IPS-18c (cell line): ENCODE measurements around the gene LIN7B.

ENCODE experiments used
- H3K4me3 ChIP-seq: 2 replicates; pipeline ENCODE4 v1.7.0; 2013; ENCODE audit warnings: low read depth, mild to moderate bottlenecking, low read length, moderate library complexity; ENCODE audit not compliant: insufficient read depth
- H3K9me3 ChIP-seq: one replicate; pipeline ENCODE4 v1.6.1; 2013; ENCODE audit warnings: mild to moderate bottlenecking, low read length, moderate library complexity; ENCODE audit not compliant: control insufficient read depth, insufficient read depth

LIN7B gene

GRCh38 chr19:49091391-49092038 lies 22.7 kb upstream of the LIN7B start:
- no peaks in the 10 kb centered on the region for H3K9me3 ChIP-seq
- H3K4me3 ChIP-seq: no peak overlapping the region

GRCh38 chr19:49092686-49093085 lies 21.5 kb upstream of the LIN7B start:
- no peak overlapping the region for H3K4me3 ChIP-seq
- no peaks in the 10 kb centered on the region for H3K9me3 ChIP-seq

DNA sequence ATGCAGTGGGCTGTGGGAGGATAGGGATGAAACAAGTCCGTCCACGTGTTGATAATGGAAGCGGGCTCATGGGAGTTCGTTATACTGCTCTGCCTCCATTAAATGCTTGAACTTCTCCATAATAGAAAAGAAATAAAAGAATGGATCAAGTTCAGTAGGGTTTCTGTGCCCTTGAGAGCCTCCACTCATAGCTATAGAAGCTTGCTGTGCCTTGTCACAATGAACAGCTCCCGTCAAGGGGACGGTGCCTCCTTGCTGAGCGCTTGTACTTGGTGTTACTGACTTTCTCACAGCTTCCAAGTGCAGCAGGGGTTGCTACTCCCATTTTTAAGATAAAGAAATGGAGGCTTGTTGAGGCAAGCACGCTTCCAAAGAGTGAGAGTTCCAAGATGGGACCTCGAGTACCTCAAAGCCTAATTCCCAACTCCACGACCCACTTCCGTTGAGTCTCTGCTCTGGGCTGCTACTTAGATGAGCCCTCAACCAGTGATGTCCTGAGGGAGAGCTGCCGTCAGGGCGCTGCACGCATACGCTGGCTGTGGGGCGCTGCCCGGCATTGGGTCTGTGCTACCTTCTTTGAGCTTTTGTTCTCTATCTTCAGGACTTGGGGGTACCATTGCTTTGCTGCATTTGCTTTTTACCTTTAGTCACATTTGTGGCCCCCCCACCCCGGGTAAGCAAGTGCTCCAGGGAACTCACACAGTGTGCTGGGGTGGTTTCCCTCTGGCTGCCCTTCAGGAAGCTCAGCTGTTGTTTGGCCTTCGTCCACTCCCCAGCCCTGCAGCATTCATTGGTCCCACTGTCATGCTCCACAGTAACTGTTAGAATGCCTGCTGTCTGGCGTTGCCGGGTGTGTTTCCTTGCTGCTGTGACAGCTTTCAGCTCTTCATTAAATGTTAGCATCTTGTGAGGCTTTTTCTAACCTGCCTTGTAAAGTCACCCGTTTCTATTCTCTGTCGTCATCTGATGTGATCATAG lies 19.4 kb upstream of the LIN7B start:
- Histone ChIP-seq H3K4me3 (no peak overlapping the region), H3K9me3 (peaks cover 2% of the 10 kb centered on the region)

DNA sequence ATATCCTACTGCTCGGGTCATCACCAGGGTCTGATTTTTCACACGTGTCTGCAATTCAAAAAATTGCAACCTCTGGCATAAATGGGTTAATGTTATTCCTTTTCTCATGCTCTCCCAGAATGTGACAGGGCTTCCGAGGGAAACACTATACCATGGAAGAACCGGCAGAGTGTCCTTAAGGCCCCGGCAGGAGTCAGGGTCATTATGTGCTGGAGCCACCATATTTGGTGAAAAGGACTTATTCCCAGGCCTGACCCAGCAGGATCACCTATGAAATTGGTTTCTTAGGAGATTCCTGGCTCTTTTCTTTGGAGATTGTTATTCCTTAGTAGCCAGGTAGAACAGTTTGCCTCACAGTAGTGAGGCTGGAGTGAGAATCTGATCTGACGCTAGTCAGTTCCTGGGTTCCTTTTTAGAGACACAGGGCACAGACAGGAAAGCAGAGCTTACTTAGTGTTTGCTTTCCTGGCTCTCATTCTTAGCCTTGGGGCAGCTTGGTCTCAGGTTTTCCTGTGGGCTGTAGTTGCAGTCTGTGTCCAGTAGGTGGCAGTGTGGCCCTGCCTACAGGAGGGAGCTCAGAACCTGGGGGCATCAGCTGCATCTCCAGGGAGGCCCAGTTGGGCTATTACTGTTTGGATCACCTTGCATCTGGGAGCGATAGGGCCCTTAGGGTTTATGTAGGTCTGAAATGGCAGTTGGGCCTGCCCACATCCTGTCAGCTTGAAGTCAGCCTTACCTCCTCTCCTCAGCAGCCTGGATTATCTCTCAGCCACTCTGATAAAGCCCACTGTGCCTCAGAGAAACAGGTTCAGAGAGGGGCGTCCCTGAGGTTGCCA lies 16.5 kb upstream of the LIN7B start:
- no peak overlapping the region for H3K4me3 ChIP-seq

DNA sequence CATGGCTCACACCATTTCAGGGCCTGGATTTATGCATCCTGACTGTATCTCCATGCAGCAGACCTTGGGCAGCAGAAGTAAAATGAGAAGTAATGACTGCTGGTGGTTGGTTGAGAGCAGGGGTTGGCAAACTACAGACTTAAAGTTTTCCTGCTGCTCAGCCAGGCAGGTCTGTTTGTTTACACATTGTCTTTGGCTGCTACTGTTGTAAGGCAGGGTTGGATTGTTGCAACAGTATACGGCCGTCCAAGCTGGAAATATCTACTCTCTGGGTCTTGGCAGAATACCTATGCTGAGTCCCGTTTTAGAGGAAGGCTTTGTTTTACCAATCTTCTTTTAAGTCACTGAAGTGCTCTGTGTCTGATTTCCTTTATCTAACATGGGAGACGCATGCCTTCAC lies 15.4 kb upstream of the LIN7B start:
- H3K9me3 ChIP-seq: peaks cover 2% of the 10 kb centered on the region
- H3K4me3 ChIP-seq: no peak overlapping the region

More for the DNA sequence above, 16.5 kb upstream of the LIN7B start:
- H3K9me3 ChIP-seq: peaks cover 2% of the 10 kb centered on the region

- peaks cover 2% of the 10 kb centered on the region for H3K9me3 ChIP-seq
- H3K4me3 ChIP-seq: no peak overlapping the region
Measured at GRCh38 chr19:49101160-49101559, 13.0 kb upstream of the LIN7B start.

GRCh38 chr19:49102303-49102702 lies 11.9 kb upstream of the LIN7B start:
- no peak overlapping the region for H3K4me3 ChIP-seq
- peaks cover 2% of the 10 kb centered on the region for H3K9me3 ChIP-seq

GRCh38 chr19:49103331-49104085 lies 10.7 kb upstream of the LIN7B start:
- H3K9me3 ChIP-seq: peaks cover 2% of the 10 kb centered on the region
- no peak overlapping the region for H3K4me3 ChIP-seq

DNA sequence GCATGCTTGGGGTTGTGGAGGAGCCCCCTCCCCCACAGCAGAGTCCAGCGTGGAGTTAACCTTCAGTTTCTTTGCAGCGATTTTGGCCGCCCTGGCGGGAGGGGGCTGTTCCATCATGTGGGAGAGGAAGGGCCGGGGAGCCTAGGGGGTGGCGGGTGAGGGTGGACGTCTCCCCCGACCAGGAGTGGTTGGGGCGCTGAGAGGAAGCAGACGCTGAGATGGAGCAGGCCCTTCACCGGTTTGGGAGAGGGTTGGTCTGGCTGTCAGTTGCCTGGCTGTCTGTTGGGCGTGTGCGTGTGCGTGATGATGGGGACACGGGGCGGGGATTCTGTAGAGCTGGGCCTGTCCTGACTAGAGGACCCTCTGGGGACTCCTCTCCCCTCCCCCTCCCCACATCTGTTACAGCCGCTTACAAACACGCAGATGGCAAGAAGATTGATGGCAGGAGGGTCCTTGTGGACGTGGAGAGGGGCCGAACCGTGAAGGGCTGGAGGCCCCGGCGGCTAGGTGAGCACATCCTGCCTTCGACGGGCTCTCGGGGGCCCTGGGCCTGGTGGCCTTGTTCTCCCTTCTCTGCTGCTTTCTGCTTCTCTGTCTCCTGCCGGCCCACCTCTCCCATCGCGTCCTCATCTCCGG lies 9.8 kb upstream of the LIN7B start:
- H3K9me3 ChIP-seq: no peaks in the 10 kb centered on the region
- H3K4me3 ChIP-seq: no peak overlapping the region

DNA sequence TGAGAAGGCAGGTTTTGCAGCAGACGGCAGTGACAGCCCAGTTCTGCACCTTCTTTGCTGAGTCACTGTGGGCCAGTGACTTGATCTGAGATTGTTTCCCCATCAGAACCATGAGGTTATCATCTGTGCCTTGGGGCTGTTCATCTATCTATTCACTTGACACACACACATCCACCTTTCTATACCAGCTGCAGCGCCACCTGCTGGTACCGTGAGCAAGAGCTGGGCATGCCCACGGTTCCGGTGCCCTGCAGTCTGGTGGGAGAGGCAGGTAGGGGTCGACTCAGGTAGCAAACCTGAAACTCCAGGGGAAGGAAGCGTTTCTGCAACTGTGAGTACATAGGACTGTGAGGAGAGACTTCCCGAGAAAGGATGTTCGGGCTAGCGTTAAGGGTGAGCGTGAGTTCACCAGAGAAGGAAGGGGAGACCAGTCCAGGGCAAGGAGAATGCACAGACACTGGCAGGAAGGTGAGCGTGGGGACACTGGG lies 7.5 kb upstream of the LIN7B start:
- H3K9me3 ChIP-seq: no peaks in the 10 kb centered on the region
- no peak overlapping the region for H3K4me3 ChIP-seq

- no peaks in the 10 kb centered on the region for H3K9me3 ChIP-seq
- H3K4me3 ChIP-seq: no peak overlapping the region
Measured at GRCh38 chr19:49107625-49108459, 6.3 kb upstream of the LIN7B start.

GRCh38 chr19:49109051-49109450 lies 5.1 kb upstream of the LIN7B start:
- Histone ChIP-seq H3K4me3 (no peak overlapping the region), H3K9me3 (no peaks in the 10 kb centered on the region)

DNA sequence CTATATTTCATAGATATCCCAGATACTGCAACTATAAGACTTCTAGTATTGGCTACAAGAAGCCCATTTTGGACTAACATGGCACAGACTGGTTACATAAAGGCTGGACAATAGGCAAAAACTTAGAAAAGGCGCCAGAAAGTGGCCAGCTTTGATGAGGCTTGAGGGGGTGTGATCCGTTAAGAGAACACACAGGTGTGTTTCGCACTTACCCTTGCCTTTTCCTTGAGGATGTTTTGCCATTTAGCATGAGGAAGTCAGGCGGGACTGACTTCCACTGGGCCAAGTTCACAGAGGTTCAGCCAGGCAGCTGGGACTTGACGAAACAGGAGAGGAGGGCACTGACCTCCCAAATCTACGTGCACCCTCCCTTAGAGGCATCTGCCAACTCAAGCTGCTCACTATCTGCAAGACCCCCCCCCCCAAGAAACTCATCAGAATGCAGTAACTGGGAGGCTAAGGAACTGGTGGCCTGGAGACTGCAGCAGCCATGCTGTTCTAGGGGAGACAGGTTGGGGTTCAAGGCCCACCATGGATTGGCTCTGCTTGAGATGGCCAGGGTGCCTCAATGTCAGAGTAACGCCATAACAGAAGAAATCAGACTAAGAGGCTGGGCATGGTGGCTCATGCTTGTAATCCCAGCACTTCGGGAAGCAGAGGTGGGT lies 4.5 kb upstream of the LIN7B start:
- no peaks in the 10 kb centered on the region for H3K9me3 ChIP-seq
- H3K4me3 ChIP-seq: no peak overlapping the region

DNA sequence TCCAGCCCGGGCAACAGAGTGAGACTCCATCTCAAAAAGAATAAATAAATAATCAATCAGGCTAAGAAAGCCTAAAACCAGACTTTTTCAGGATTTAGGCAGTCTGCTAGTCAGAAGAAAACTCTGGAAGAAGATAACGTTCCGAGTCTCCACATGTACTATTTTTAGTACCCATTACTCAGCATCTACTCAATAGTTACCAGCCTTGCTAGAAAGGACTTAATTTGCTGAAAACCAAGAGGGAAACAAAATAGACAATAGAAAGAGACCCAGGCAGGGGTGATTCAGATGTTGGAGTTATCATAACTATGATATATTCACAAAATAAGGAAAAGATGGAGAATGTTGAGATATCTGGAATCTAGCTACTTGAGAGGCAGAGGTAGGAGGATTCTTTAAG lies 3.6 kb upstream of the LIN7B start:
- no peak overlapping the region for H3K4me3 ChIP-seq
- no peaks in the 10 kb centered on the region for H3K9me3 ChIP-seq
